ENCODE measurements around the gene PHLPP1.

The PHLPP1 gene

GRCh38 chr18:62963507-62963906, 248.2 kb downstream of the PHLPP1 start:
- peaks cover 5 to 9% of the 10 kb centered on the region in 2 donors for H3K36me3 ChIP-seq (ENCODE audit: control insufficient read depth in 2 of 2, insufficient read depth in 2 of 2, low read length in 2 of 2)
- H3K27me3 ChIP-seq (ENCODE audit: control insufficient read depth in 1 of 2, insufficient read depth in 2 of 2, low read length in 2 of 2) = no peaks in the 10 kb centered on the region
- no peaks in the 10 kb centered on the region for H3K4me1 ChIP-seq (ENCODE audit: control insufficient read depth, insufficient read depth, low read length)
- H3K27ac ChIP-seq (ENCODE audit: low read length) = no peak overlapping the region
- H3K9me3 ChIP-seq (ENCODE audit: control insufficient read depth in 2 of 2, low read length in 2 of 2) = no peaks in the 10 kb centered on the region
- H3K9ac ChIP-seq (ENCODE audit: low read length in 2 of 2) = no peak overlapping the region
- no peak overlapping the region for H3K4me3 ChIP-seq (ENCODE audit: low read length in 2 of 2)

GRCh38 chr18:62964432-62964831, 249.1 kb downstream of the PHLPP1 start:
- Histone ChIP-seq H3K4me3 (ENCODE audit: low read length in 2 of 2) (no peak overlapping the region), H3K36me3 (ENCODE audit: control insufficient read depth in 2 of 2, insufficient read depth in 2 of 2, low read length in 2 of 2) (peaks cover 5 to 9% of the 10 kb centered on the region in 2 donors), H3K27ac (ENCODE audit: low read length) (no peak overlapping the region), H3K4me1 (ENCODE audit: control insufficient read depth, insufficient read depth, low read length) (no peaks in the 10 kb centered on the region), H3K9ac (ENCODE audit: low read length in 2 of 2) (no peak overlapping the region), H3K27me3 (ENCODE audit: control insufficient read depth in 1 of 2, insufficient read depth in 2 of 2, low read length in 2 of 2) (no peaks in the 10 kb centered on the region), H3K9me3 (ENCODE audit: control insufficient read depth in 2 of 2, low read length in 2 of 2) (no peaks in the 10 kb centered on the region)

- no peaks in the 10 kb centered on the region for H3K4me1 ChIP-seq (ENCODE audit: control insufficient read depth, insufficient read depth, low read length)
- peaks cover 5 to 9% of the 10 kb centered on the region in 2 donors for H3K36me3 ChIP-seq (ENCODE audit: control insufficient read depth in 2 of 2, insufficient read depth in 2 of 2, low read length in 2 of 2)
- no peak overlapping the region for H3K27ac ChIP-seq (ENCODE audit: low read length)
- no peaks in the 10 kb centered on the region for H3K9me3 ChIP-seq (ENCODE audit: control insufficient read depth in 2 of 2, low read length in 2 of 2)
- H3K27me3 ChIP-seq (ENCODE audit: control insufficient read depth in 1 of 2, insufficient read depth in 2 of 2, low read length in 2 of 2) = no peaks in the 10 kb centered on the region
- H3K4me3 ChIP-seq (ENCODE audit: low read length in 2 of 2) = no peak overlapping the region
- no peak overlapping the region for H3K9ac ChIP-seq (ENCODE audit: low read length in 2 of 2)
Measured at GRCh38 chr18:62967089-62967488, 251.7 kb downstream of the PHLPP1 start.

- Histone ChIP-seq H3K4me3 (ENCODE audit: low read length in 2 of 2) (no peak overlapping the region), H3K4me1 (ENCODE audit: control insufficient read depth, insufficient read depth, low read length) (no peaks in the 10 kb centered on the region), H3K9me3 (ENCODE audit: control insufficient read depth in 2 of 2, low read length in 2 of 2) (no peaks in the 10 kb centered on the region), H3K36me3 (ENCODE audit: control insufficient read depth in 2 of 2, insufficient read depth in 2 of 2, low read length in 2 of 2) (peaks cover 14 to 23% of the 10 kb centered on the region in 2 donors), H3K9ac (ENCODE audit: low read length in 2 of 2) (no peak overlapping the region), H3K27me3 (ENCODE audit: control insufficient read depth in 1 of 2, insufficient read depth in 2 of 2, low read length in 2 of 2) (no peaks in the 10 kb centered on the region), H3K27ac (ENCODE audit: low read length) (no peak overlapping the region)
Measured at GRCh38 chr18:62973689-62974088, 258.3 kb downstream of the PHLPP1 start.

- no peaks in the 10 kb centered on the region for H3K9me3 ChIP-seq (ENCODE audit: control insufficient read depth in 2 of 2, low read length in 2 of 2)
- H3K4me3 ChIP-seq (ENCODE audit: low read length in 2 of 2) = no peak overlapping the region
- peaks cover 14 to 27% of the 10 kb centered on the region in 2 donors for H3K36me3 ChIP-seq (ENCODE audit: control insufficient read depth in 2 of 2, insufficient read depth in 2 of 2, low read length in 2 of 2)
- no peaks in the 10 kb centered on the region for H3K4me1 ChIP-seq (ENCODE audit: control insufficient read depth, insufficient read depth, low read length)
- H3K27ac ChIP-seq (ENCODE audit: low read length) = no peak overlapping the region
- H3K27me3 ChIP-seq (ENCODE audit: control insufficient read depth in 1 of 2, insufficient read depth in 2 of 2, low read length in 2 of 2) = no peaks in the 10 kb centered on the region
- H3K9ac ChIP-seq (ENCODE audit: low read length in 2 of 2) = no peak overlapping the region
Measured at GRCh38 chr18:62974388-62974787, 259.0 kb downstream of the PHLPP1 start.

- H3K36me3 ChIP-seq (ENCODE audit: control insufficient read depth in 2 of 2, insufficient read depth in 2 of 2, low read length in 2 of 2) = peaks cover 14 to 27% of the 10 kb centered on the region in 2 donors
- no peaks in the 10 kb centered on the region for H3K9me3 ChIP-seq (ENCODE audit: control insufficient read depth in 2 of 2, low read length in 2 of 2)
- no peak overlapping the region for H3K4me3 ChIP-seq (ENCODE audit: low read length in 2 of 2)
- H3K9ac ChIP-seq (ENCODE audit: low read length in 2 of 2) = no peak overlapping the region
- no peaks in the 10 kb centered on the region for H3K27me3 ChIP-seq (ENCODE audit: control insufficient read depth in 1 of 2, insufficient read depth in 2 of 2, low read length in 2 of 2)
- no peaks in the 10 kb centered on the region for H3K4me1 ChIP-seq (ENCODE audit: control insufficient read depth, insufficient read depth, low read length)
- H3K27ac ChIP-seq (ENCODE audit: low read length) = no peak overlapping the region
Measured at GRCh38 chr18:62974928-62975675, 259.8 kb downstream of the PHLPP1 start.

- Histone ChIP-seq H3K4me3 (ENCODE audit: low read length in 2 of 2) (no peak overlapping the region), H3K27ac (ENCODE audit: low read length) (no peak overlapping the region), H3K36me3 (ENCODE audit: control insufficient read depth in 2 of 2, insufficient read depth in 2 of 2, low read length in 2 of 2) (peaks cover 14 to 27% of the 10 kb centered on the region in 2 donors), H3K4me1 (ENCODE audit: control insufficient read depth, insufficient read depth, low read length) (no peaks in the 10 kb centered on the region), H3K9ac (ENCODE audit: low read length in 2 of 2) (no peak overlapping the region), H3K27me3 (ENCODE audit: control insufficient read depth in 1 of 2, insufficient read depth in 2 of 2, low read length in 2 of 2) (no peaks in the 10 kb centered on the region), H3K9me3 (ENCODE audit: control insufficient read depth in 2 of 2, low read length in 2 of 2) (no peaks in the 10 kb centered on the region)
Measured at GRCh38 chr18:62975785-62976184, 260.4 kb downstream of the PHLPP1 start.

GRCh38 chr18:62976227-62976626, 260.9 kb downstream of the PHLPP1 start:
- Histone ChIP-seq H3K27me3 (ENCODE audit: control insufficient read depth in 1 of 2, insufficient read depth in 2 of 2, low read length in 2 of 2) (no peaks in the 10 kb centered on the region), H3K9me3 (ENCODE audit: control insufficient read depth in 2 of 2, low read length in 2 of 2) (no peaks in the 10 kb centered on the region), H3K4me3 (ENCODE audit: low read length in 2 of 2) (no peak overlapping the region), H3K4me1 (ENCODE audit: control insufficient read depth, insufficient read depth, low read length) (no peaks in the 10 kb centered on the region), H3K27ac (ENCODE audit: low read length) (no peak overlapping the region), H3K36me3 (ENCODE audit: control insufficient read depth in 2 of 2, insufficient read depth in 2 of 2, low read length in 2 of 2) (peaks cover 14 to 27% of the 10 kb centered on the region in 2 donors), H3K9ac (ENCODE audit: low read length in 2 of 2) (no peak overlapping the region)

- Histone ChIP-seq H3K4me3 (ENCODE audit: low read length in 2 of 2) (no peak overlapping the region), H3K27me3 (ENCODE audit: control insufficient read depth in 1 of 2, insufficient read depth in 2 of 2, low read length in 2 of 2) (no peaks in the 10 kb centered on the region), H3K4me1 (ENCODE audit: control insufficient read depth, insufficient read depth, low read length) (peaks cover 3% of the 10 kb centered on the region), H3K9me3 (ENCODE audit: control insufficient read depth in 2 of 2, low read length in 2 of 2) (no peaks in the 10 kb centered on the region), H3K36me3 (ENCODE audit: control insufficient read depth in 2 of 2, insufficient read depth in 2 of 2, low read length in 2 of 2) (peaks cover 14 to 27% of the 10 kb centered on the region in 2 donors), H3K9ac (ENCODE audit: low read length in 2 of 2) (no peak overlapping the region), H3K27ac (ENCODE audit: low read length) (no peak overlapping the region)
Measured at GRCh38 chr18:62977512-62977911, 262.2 kb downstream of the PHLPP1 start.

GRCh38 chr18:62978251-62979049, 263.1 kb downstream of the PHLPP1 start:
- H3K9ac ChIP-seq (ENCODE audit: low read length in 2 of 2) = no peak overlapping the region
- H3K4me3 ChIP-seq (ENCODE audit: low read length in 2 of 2) = no peak overlapping the region
- no peaks in the 10 kb centered on the region for H3K27me3 ChIP-seq (ENCODE audit: control insufficient read depth in 1 of 2, insufficient read depth in 2 of 2, low read length in 2 of 2)
- peaks cover 4% of the 10 kb centered on the region for H3K4me1 ChIP-seq (ENCODE audit: control insufficient read depth, insufficient read depth, low read length)
- H3K36me3 ChIP-seq (ENCODE audit: control insufficient read depth in 2 of 2, insufficient read depth in 2 of 2, low read length in 2 of 2) = peaks cover 14 to 27% of the 10 kb centered on the region in 2 donors
- H3K27ac ChIP-seq (ENCODE audit: low read length) = no peak overlapping the region
- H3K9me3 ChIP-seq (ENCODE audit: control insufficient read depth in 2 of 2, low read length in 2 of 2) = no peaks in the 10 kb centered on the region

GRCh38 chr18:62979176-62979575, 263.8 kb downstream of the PHLPP1 start:
- no peak overlapping the region for H3K9ac ChIP-seq (ENCODE audit: low read length in 2 of 2)
- no peak overlapping the region for H3K4me3 ChIP-seq (ENCODE audit: low read length in 2 of 2)
- H3K36me3 ChIP-seq (ENCODE audit: control insufficient read depth in 2 of 2, insufficient read depth in 2 of 2, low read length in 2 of 2) = peaks cover 14 to 27% of the 10 kb centered on the region in 2 donors
- H3K9me3 ChIP-seq (ENCODE audit: control insufficient read depth in 2 of 2, low read length in 2 of 2) = no peaks in the 10 kb centered on the region
- H3K4me1 ChIP-seq (ENCODE audit: control insufficient read depth, insufficient read depth, low read length) = peaks cover 4% of the 10 kb centered on the region
- no peaks in the 10 kb centered on the region for H3K27me3 ChIP-seq (ENCODE audit: control insufficient read depth in 1 of 2, insufficient read depth in 2 of 2, low read length in 2 of 2)
- no peak overlapping the region for H3K27ac ChIP-seq (ENCODE audit: low read length)
